Erythroblast (primary cell): ENCODE results near the gene C5orf63.

Source experiments
- GATA1 ChIP-seq: IDR thresholded peaks from 2 replicates; pipeline ENCODE4 v1.6.1; 2011; ENCODE audit warnings: low read depth, mild to moderate bottlenecking, control low read depth, low read length, moderate library complexity
- POLR2A ChIP-seq: IDR thresholded peaks from 2 replicates; pipeline ENCODE4 v1.6.1; 2011; ENCODE audit warnings: mild to moderate bottlenecking, low read length

DNA sequence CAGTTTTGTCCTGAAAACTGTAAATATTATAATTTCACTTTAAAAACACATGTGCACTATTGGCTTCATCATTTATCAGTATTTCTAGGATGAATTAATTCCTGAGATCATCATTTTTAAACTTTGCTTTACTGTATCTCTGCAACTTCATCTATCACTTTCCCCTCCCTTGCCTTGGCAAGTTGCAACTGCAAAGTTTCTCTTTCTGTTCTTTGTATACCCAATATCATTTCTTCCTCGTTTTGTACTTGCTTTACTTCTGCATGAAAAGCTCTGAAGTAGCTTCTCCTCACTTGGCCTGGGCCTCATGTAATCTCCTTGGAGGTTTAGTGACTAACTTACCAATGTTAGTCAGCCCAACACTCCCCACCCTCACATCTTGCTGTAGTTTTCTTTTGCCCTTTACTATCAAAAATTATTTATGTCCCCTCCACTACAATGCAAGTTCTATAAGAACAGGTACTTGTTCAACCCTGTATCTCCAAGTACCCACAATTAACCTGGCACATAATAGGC, 12.8 kb downstream of the C5orf63 start:
- TF ChIP-seq POLR2A = no peak
- no peak for TF ChIP-seq GATA1
